GM19324 (cell line): ENCODE results near the gene TYMS.

Experiments
- ATAC-seq: cut with Tn5 transposase; IDR thresholded peaks from one replicate; pipeline ENCODE4 v1.9.1; 2021; ENCODE audit warnings: mild to moderate bottlenecking, moderate library complexity; ENCODE audit not compliant: unreplicated experiment, low FRiP score

The TYMS gene

GRCh38 chr18:657311-658000 lies at the start of gene TYMS:
TSS of gene TYMS (plus strand) at chr18:657653. CDS start at chr18:657743, 90 bp downstream.
- peak; percentile 54 for ATAC-seq

- ATAC-seq, result no peak
Measured at GRCh38 chr18:607930-608329, 49.5 kb upstream of the TYMS start.

GRCh38 chr18:610214-610928 lies 47.1 kb upstream of the TYMS start:
- no peak for ATAC-seq

GRCh38 chr18:612156-612555 lies 45.3 kb upstream of the TYMS start:
- no peak for ATAC-seq

- ATAC-seq, result no peak
Measured at GRCh38 chr18:614193-614592, 43.3 kb upstream of the TYMS start.

- no peak for ATAC-seq
Measured at GRCh38 chr18:615092-615521, 42.3 kb upstream of the TYMS start.

- no peak for ATAC-seq
Measured at GRCh38 chr18:615773-616172, 41.7 kb upstream of the TYMS start.

- ATAC-seq, result no peak
Measured at GRCh38 chr18:616380-616995, 41.0 kb upstream of the TYMS start.

GRCh38 chr18:617970-618504 lies 39.4 kb upstream of the TYMS start:
- no peak for ATAC-seq

GRCh38 chr18:618618-619017 lies 38.8 kb upstream of the TYMS start:
- ATAC-seq, result no peak

GRCh38 chr18:621291-622043 lies 36.0 kb upstream of the TYMS start:
- no peak for ATAC-seq

GRCh38 chr18:622289-622688 lies 35.2 kb upstream of the TYMS start:
- ATAC-seq, result no peak

GRCh38 chr18:623761-624620 lies 33.5 kb upstream of the TYMS start:
- ATAC-seq, result no peak

GRCh38 chr18:627231-627630 lies 30.2 kb upstream of the TYMS start:
- no peak for ATAC-seq

- no peak for ATAC-seq
Measured at GRCh38 chr18:629269-630150, 27.9 kb upstream of the TYMS start.

- ATAC-seq, result no peak
Measured at GRCh38 chr18:631560-631959, 25.9 kb upstream of the TYMS start.

- no peak for ATAC-seq
Measured at GRCh38 chr18:634551-635045, 22.9 kb upstream of the TYMS start.

GRCh38 chr18:635171-635570 lies 22.3 kb upstream of the TYMS start:
- ATAC-seq, result no peak

GRCh38 chr18:641224-641623 lies 16.2 kb upstream of the TYMS start:
- no peak for ATAC-seq
